Measurements from ENCODE around the gene ARHGDIB.

DNA sequence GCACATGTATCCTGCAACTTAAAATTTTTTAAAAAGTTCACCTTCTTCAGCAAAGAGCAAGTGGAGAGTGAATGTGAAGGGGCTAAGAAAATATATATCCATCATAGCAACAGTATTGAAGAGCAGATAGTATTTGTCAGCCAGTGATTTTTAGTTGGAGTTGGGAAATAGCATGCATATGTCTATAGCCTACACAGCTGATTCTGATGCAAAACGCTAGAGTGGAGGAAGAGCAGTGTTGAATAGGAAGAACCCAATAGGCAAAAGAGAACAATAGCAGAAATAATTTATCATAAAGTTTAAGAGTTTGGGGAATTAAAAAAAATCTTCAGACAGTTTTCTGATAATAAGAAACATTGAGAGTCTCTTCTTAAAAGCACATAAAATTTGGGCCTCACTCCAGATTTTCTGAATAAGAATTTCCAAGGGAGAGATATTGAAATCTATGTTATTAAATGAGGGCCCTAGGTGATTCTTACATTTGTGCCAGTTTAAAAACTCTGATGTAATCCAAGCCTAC, 23.4 kb upstream of the ARHGDIB start:
- no peak for TF ChIP-seq BCLAF1 (IDR thresholded peaks at IDR 0.05)
- TF ChIP-seq, protein P1, sequence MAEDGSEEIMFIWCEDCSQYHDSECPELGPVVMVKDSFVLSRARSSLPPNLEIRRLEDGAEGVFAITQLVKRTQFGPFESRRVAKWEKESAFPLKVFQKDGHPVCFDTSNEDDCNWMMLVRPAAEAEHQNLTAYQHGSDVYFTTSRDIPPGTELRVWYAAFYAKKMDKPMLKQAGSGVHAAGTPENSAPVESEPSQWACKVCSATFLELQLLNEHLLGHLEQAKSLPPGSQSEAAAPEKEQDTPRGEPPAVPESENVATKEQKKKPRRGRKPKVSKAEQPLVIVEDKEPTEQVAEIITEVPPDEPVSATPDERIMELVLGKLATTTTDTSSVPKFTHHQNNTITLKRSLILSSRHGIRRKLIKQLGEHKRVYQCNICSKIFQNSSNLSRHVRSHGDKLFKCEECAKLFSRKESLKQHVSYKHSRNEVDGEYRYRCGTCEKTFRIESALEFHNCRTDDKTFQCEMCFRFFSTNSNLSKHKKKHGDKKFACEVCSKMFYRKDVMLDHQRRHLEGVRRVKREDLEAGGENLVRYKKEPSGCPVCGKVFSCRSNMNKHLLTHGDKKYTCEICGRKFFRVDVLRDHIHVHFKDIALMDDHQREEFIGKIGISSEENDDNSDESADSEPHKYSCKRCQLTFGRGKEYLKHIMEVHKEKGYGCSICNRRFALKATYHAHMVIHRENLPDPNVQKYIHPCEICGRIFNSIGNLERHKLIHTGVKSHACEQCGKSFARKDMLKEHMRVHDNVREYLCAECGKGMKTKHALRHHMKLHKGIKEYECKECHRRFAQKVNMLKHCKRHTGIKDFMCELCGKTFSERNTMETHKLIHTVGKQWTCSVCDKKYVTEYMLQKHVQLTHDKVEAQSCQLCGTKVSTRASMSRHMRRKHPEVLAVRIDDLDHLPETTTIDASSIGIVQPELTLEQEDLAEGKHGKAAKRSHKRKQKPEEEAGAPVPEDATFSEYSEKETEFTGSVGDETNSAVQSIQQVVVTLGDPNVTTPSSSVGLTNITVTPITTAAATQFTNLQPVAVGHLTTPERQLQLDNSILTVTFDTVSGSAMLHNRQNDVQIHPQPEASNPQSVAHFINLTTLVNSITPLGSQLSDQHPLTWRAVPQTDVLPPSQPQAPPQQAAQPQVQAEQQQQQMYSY (CRISPR knock-in tag; IDR thresholded peaks at IDR 0.05): no peak
- TF ChIP-seq, protein P2, sequence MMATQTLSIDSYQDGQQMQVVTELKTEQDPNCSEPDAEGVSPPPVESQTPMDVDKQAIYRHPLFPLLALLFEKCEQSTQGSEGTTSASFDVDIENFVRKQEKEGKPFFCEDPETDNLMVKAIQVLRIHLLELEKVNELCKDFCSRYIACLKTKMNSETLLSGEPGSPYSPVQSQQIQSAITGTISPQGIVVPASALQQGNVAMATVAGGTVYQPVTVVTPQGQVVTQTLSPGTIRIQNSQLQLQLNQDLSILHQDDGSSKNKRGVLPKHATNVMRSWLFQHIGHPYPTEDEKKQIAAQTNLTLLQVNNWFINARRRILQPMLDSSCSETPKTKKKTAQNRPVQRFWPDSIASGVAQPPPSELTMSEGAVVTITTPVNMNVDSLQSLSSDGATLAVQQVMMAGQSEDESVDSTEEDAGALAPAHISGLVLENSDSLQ (IDR thresholded peaks at IDR 0.05): no peak
- TF ChIP-seq USF2 (IDR thresholded peaks at IDR 0.05; ENCODE audit: borderline replicate concordance, low read depth, low read length): no peak
- TF ChIP-seq POLR2A (IDR thresholded peaks at IDR 0.05; ENCODE audit: low read depth, low read length): no peak
- TF ChIP-seq SREBF1 (IDR thresholded peaks at IDR 0.05; ENCODE audit: low read length): no peak
- no peak for TF ChIP-seq CEBPB (IDR thresholded peaks at IDR 0.05; ENCODE audit: borderline replicate concordance in 1 of 2, low read depth in 2 of 2, low read length in 2 of 2)

Measured in GM12878 (cell line).